HG03196 (cell line): Measurements from ENCODE around the gene MS4A4E.
"Not testable (repeated sequence)": the region's sequence is repeated elsewhere in the genome, so short reads cannot be mapped to it uniquely, and the experiment has no call there.

Experiments used
- ATAC-seq: cut with Tn5 transposase; IDR thresholded peaks from one replicate; pipeline ENCODE4 v1.9.1; 2021; ENCODE audit not compliant: unreplicated experiment

The MS4A4E gene

DNA sequence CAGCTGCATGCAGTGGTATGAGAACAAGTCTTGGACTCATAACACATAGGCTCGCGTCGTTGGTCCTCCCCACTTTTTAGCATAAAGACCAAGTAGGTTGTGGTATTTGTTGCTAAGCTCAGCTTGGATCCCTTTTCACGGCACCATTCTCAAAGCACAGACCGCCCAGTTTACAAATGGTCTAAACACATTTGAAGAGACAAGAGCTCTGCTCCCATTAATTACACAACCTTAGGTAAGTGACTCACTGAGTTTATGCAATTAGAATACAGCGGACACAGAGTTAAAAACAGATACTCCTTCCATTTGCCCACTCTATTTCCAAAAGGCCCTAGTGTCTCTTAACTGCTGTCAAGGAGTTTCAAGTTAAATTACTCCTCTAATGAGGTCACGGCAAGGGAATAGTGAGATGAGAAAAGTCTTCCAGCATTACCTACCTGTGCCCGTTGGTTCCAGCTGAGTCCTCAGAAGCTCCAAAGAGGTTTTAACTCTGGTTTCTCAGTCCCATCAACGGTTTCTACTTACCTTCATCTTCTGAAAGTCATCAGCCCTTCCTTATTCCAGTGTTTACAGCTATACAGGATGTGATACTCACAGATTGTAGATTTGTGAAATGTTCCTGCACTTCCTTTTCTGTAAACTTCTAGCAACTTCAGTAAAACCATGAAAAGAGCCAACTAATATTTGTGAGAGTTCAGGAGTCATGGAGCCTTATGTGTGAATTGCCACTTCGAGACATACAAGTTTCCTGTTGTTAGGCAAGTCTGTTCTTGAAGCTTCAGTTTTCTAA is 60.2 kb downstream of the MS4A4E start, which contains the start of gene MS4A6A:
Gene MS4A6A, minus strand, starts transcription at position 543 of the 790 bp plus-strand sequence. CDS start 1,356 bp downstream, outside the sequence.
- ATAC-seq, result no peak

DNA sequence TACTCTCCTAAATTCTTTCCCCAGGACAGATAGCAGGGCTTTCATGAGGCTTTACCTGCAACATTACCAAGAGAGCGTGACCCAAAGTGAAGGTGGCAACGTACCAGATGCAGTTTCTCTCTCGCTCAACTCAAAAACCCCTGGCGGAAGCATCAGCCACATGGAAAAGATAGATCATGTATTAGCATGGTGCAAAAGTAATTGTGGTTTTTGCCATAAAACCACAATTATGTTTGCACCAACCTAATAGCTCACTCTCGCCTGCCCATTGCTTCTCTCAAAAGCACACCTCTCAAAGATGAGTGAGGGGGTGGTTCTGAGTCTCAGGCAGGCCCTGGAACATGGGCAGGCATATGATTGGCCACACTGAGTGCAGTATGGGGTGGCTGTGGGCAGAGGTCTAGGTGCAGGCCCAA is 67.1 kb downstream of the MS4A4E start:
- ATAC-seq, result peak; percentile 78

DNA sequence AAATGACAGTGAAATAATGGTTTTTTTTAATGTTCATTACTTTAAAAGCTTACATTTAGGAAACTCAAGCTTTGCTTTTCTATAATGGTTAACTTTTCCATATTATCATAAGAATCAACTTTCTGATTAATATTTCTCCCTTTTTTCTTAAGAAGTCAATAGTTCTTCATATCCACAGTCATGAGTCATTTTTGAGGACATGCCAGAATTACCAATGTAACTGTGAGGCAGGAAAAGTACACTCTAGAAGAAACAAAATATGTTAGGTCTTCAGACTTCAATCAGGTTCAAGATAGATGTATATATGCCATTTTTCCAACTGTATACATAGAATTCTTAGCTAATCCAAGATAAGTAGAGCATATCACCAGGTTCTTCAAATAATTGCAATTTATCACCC is 70.9 kb downstream of the MS4A4E start:
- no peak for ATAC-seq

DNA sequence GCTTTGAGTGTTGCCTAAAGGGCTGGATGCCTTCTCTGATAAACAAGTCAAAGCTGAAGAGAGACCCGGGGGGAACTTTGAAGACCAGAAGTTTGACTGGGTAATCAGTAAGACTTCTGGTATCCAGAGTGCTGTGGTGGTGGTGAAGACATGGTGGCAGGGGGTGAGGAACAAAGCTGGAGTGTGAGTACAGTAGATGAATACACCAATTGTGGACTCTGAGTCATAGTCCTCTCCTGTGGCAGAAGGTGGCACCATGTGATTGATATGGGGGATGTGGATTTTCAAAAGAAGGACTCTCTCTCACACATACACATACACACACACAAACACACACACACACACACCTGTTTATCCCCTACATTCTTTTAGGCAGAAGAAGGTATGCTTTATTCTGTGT is 72.4 kb downstream of the MS4A4E start:
- no peak for ATAC-seq

DNA sequence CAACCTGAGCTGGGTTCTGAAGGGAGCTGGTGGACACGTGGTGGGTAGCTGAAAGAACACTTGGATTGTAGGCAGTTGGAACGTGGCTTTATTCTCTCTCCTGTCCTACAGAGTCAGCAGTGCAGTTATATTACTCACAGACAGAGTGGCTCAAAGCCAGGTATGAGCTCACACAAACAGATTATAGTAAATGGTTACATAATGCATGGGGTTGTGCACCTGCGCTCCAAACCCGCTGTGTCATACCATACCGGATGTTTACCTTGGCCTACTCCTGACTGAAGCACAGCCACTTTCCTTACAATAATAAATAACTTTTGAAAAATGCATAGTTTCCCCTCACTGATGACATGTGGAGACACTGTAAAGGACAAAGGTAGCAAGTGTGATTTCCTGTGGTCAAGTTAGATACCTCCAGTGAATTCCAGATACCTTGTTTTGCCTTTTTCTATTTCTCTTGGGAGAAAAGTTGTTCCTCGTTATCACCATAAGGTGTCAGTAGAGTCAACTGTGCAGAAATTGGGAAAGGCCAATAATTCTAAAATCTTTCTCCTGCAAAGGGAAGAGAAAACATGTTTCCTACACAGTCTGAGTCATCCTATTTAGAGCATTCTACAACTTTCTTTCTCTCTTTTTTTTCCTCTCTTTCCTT is 73.5 kb downstream of the MS4A4E start:
- no peak for ATAC-seq

DNA sequence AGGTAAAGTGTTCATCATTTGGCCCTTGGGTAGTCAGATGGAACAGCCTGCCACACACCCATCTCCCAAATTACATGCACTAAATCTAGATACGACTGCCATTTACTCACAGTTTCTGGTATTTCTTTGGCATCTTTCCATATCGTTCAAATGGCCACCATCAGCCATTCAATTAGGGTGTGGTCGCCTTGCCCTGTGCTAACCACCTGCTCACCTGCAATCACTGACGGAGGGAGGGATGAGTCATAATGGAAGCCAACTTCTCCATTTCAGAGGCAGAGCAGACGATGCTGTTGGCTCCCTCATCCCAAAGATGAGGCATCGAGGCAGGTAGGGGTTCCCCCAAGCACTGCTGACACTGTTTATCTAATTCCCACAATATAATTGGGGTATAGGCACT is 74.6 kb downstream of the MS4A4E start:
- ATAC-seq, result no peak

DNA sequence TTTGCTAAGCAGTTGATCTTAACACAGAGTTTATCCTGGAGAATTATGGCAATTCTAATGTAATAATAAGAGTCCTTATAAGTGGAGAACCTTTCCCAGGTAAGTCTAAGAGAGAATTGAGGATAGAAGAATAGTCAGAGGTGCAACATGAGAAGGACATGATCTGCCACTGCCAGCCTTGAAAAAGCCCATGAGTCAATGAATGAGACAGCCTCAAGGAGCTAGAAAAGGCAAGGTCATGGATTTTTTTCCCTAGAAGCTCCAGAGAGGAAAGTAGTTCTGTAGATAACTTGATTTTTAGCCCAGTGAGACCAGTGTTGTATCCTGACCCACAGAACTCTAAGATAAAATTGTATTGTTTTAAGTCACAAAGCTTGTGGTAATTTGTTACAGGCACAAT is 77.0 kb downstream of the MS4A4E start:
- ATAC-seq, result no peak

DNA sequence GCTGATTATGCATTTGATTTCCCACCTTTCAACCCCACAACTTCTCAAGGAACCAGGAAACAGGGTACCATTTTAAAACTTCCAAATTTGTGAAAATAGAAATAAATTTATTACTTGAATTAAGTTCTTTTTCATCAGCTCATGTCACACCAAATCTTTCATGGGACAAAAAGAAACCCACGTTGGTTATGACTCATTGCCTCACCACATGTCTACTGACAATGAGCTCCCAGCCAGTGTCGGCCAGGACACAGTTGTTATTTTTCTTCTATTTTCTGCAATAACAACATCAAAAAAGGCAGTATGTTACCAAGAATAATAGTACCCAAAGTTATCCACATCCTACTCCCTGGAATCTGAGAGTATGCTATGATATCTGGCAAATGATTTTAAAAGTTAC is 77.4 kb downstream of the MS4A4E start:
- no peak for ATAC-seq

DNA sequence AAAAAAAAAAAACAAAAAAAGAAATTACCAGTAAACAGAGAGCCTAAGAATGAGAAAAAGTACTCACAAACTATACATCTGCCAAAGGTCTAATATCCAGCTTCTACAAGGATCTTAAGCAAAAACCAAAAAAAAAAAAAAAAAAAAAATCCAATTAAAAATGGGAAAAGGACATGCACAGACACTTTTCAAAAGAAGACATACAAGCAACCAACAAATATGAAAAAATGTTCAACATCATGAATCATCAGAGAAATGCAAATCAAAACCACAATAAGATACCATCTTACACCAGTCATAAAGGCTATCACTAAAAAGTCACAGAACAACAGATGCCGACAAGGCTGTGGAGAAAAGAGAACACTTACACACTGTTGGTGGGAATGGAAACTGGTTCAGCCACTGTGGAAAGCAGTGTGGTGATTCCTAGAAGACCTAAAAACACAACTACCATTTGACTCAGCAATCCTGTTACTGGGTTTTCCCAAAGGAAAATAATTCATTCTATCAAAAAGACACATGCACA is 78.3 kb downstream of the MS4A4E start:
- ATAC-seq, result no peak

DNA sequence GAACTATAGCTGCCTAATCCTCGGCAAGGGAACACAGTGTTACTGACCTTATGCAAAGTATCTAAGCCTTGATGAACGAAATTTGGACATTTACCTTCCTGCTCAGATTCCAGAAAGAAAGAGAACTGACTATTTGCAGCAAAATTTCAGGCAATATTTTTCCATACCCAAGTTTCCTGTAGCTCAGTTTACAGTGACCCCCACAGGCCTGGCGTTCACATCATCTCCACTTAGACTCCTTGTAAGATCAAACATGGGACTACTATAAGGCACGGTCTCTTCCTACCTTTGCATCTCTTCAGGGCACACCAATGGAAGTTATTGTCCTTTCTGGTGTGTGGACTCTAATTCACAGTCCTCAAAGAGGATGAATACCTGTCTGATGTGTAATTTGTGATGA is 81.2 kb downstream of the MS4A4E start:
- ATAC-seq, result no peak

DNA sequence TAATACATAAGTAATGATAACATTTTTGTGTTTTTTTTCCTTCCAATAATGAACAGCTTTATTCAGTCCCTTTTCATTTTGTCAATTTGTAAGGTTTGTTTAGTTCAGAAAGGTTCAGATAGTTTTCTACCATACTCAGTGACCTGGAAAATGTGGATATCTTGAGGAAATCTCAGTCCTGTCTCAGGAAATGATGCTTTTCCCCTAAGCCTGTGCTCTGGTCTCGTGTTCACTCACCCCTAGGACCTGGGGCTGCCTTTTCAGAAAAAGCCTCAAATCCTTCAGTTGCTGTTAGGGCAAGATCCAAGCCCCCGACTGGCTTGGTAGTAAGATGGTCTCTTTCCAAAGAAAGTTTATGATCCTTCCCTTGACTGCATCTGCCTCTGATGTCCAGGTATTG is 81.8 kb downstream of the MS4A4E start:
- ATAC-seq, result no peak

DNA sequence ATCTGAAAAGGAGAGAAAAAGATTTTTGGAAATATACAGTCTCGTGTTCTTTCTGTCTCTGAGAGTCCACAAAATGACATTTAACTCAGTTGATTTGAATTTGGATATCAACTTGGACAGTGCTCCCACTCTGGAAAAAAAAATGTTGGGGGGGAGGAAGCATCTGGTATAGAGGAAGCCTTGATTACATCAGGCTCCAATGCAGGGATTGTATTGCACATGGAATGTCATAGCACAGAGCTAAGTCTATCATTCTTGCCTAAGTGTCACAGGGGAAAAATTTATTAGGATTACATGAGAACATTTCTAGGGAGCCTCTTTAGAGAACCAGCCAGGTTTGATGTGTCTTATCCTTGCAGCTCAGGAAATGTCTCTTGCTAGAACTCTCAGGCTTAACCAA is 83.1 kb downstream of the MS4A4E start:
- ATAC-seq, result no peak

DNA sequence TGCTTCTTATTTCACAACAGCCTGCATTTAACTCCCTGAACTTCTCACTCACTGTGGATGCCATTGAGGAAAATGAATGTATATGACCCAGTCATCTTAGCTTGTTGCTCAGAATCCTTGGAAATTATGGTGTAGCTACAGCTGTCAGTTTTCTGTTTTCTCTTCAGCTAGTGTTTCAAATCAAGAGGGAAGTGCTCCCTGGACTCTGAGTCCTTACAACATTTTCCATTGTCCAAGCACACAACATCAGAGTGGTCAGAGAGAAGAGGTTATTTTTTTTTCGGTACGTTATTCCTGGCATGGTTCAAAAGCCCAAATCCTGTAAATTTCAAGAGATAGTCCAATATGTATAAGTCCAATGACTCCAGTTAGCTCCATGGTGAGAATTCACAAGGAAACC is 83.7 kb downstream of the MS4A4E start:
- ATAC-seq, result no peak

DNA sequence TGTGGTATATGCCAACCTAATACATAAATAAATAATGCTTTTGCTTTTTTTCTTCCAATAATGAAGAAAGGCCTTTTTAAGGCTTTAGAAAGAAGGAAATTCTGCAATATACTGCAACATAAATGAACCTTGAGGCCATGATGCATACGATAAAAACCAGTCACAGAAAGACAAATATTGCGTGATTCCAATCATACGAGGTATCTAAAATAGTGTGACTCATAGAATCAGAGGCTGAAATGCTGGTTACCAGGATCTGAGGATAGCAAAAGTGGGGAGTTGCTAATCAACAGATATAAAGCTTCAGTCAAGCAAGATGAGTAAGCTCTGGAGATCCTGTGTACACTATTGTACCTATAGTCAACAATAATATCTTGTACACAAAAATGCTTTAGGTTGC is 84.3 kb downstream of the MS4A4E start:
- no peak for ATAC-seq

DNA sequence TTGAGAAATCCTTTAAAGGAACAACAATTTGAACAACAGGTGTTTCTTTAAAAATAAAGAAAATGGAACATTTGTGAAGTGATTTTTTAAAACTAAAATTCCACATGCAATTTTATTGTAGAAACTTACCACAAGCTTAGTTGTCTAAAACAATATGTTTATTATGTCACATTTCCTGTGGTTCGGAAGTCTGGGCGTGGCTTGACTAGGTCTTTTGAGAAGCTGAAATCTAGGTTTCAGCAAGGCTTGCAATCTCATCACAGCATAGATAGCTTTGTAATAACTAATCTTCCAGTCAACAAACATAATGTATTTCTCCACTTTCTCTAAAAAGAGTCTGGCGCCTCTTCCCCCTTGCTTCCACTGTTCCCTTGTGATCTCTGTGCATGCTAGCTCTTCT is 87.0 kb downstream of the MS4A4E start:
- ATAC-seq, result no peak

DNA sequence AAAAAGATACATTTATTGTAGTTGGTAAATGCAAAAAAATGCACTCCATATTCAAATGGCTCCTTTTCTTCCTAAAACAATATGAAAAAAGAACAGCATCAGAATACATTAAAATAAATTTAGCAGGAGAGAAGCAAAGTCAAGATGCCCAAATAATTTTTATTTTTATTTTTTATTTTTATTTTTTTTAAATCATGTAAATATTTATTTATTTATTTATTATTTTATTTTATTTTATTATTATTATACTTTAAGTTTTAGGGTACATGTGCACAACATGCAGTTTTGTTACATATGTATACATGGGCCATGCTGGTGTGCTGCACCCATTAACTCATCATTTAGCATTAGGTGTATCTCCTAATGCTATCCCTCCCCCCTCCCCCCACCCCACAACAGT is 90.2 kb downstream of the MS4A4E start:
- not testable (repeated sequence) for ATAC-seq

DNA sequence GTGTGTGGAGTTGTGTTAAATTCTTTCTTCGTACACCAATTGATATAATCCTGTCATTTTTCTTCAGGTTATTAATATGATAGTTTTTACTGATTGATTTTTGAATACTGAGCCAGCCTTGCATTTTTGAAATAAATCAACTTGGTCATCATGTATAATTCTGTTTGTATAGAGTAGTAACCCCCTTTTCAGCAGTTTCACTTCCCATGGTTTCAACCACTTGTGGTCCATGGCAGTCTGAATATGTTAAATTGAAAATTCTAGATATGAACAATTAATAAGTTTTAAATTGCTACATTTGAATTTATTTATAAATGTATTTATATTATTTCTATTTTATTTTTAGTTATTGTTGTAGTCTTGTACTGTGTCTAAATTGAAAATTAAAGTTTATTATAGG is 92.7 kb downstream of the MS4A4E start:
- no peak for ATAC-seq
